Breast epithelium (tissue), 4 donors: Measurements from ENCODE around the gene ICAM4. TPM values are rescaled to one million over a fixed set of nuclear protein-coding genes. Genes with fewer than 3 reads are reported as not detected.

Source experiments
- DNase-seq, 2 donors: peaks; one replicate each; pipeline ENCODE4 v3.0.0-alpha.2; 2019; ENCODE audit warnings: low spot score in 2 of 2
- H3K27ac ChIP-seq, 2 donors: fragments of 200-600 bp; sonication (generic) in 1 of 2; one replicate each; pipeline ENCODE4 v1.5.1; 2016 to 2019; ENCODE audit warnings: mild to moderate bottlenecking in 1 of 2
- H3K27me3 ChIP-seq, 2 donors: fragments of 200-600 bp; sonication (generic) in 1 of 2; one replicate each; pipeline versions ENCODE4 v1.5.1 to v1.6.0; 2017 to 2019; ENCODE audit warnings: control low read depth in 1 of 2, mild to moderate bottlenecking in 1 of 2
- H3K36me3 ChIP-seq: fragments of 200-600 bp; one replicate; pipeline ENCODE4 v1.5.1; 2019
- H3K4me1 ChIP-seq, 2 donors: fragments of 200-600 bp; sonication (generic); one replicate each; pipeline ENCODE4 v1.5.1; 2016 to 2019; ENCODE audit warnings: control low read depth in 1 of 2
- H3K4me3 ChIP-seq, 3 donors: fragments of 200-600 bp; sonication (generic); 1 replicate in 2 of 3; 2 replicates in 1 of 3; pipeline ENCODE4 v1.5.1; 2016 to 2019; ENCODE audit warnings: mild to moderate bottlenecking in 3 of 3, moderate library complexity in 2 of 3
- H3K9me3 ChIP-seq, 2 donors: fragments of 200-600 bp; sonication (generic) in 1 of 2; one replicate each; pipeline ENCODE4 v1.5.1; 2016 to 2019; ENCODE audit warnings: control low read depth in 1 of 2
- CTCF ChIP-seq, 3 donors: fragments of 450-650 bp; IDR thresholded peaks; one replicate each; pipeline ENCODE4 v1.5.1; 2016 to 2017; ENCODE audit warnings: antibody characterized with exemption in 3 of 3, mild to moderate bottlenecking in 3 of 3, moderate library complexity in 3 of 3
- POLR2A ChIP-seq: fragments of 450-650 bp; IDR thresholded peaks from one replicate; pipeline ENCODE4 v1.6.1; 2016; ENCODE audit warnings: antibody characterized with exemption, mild to moderate bottlenecking, moderate library complexity
- POLR2AphosphoS5 ChIP-seq, 3 donors: sonication (generic); formaldehyde crosslinking; IDR thresholded peaks; one replicate each; pipeline ENCODE4 v1.6.1; 2017; ENCODE audit warnings: antibody characterized with exemption in 3 of 3
- intact Hi-C: fragments of 100-400 bp; cut with DNase I; formaldehyde crosslinking; loops from one replicate; pipeline ENCODE4 v1.15.1; 2023; ENCODE audit warnings: low total_unique reads
- total RNA-seq, 3 donors: library from RNA; depleted of rRNA; stranded (reverse); fragments of >200 nt; gene quantifications; one replicate each; pipeline ENCODE4 v1.1.0, GENCODE V29; 2016

The ICAM4 gene
- total RNA-seq, 3 donors from 2014 or later = 1.1 to 1.6 TPM; not detected in 1

GRCh38 chr19:10289836-10290356 is 3.1 kb downstream of the ICAM4 start, which contains the start of gene ICAM5:
TSS of gene ICAM5 (plus strand) at chr19:10289952. CDS start at chr19:10290044, 92 bp downstream.
- Histone ChIP-seq H3K27ac (peak within 1 kb of the TSS in 1 of 2 donors; percentile 0), H3K9me3 (no peaks in the 10 kb centered on the region), H3K36me3 (no peaks in the 10 kb centered on the region), H3K4me3 (peak within 1 kb of the TSS; percentile 26 to 72 (median 54)), H3K4me1 (peaks cover 22% of the 10 kb centered on the region in 2 donors), H3K27me3 (peaks cover 20 to 64% of the 10 kb centered on the region in 2 donors)
- DNase-seq = no peak
- intact Hi-C loops = no loop called here
- TF ChIP-seq POLR2AphosphoS5 (IDR thresholded peaks at IDR 0.05) = no peak
- TF ChIP-seq POLR2A = no peak
- TF ChIP-seq CTCF (IDR thresholded peaks at IDR 0.05) = no peak

GRCh38 chr19:10290357-10290875 is 3.7 kb downstream of the ICAM4 start:
- no peak for DNase-seq
- H3K27ac ChIP-seq = no peak overlapping the region
- H3K9me3 ChIP-seq = no peaks in the 10 kb centered on the region
- peaks cover 23 to 69% of the 10 kb centered on the region in 2 donors for H3K27me3 ChIP-seq
- peaks cover 26% of the 10 kb centered on the region in 2 donors for H3K4me1 ChIP-seq
- intact Hi-C loops = no loop called here
- H3K36me3 ChIP-seq = no peaks in the 10 kb centered on the region
- peak overlapping the region; percentile 26 to 72 (median 54) for H3K4me3 ChIP-seq
- TF ChIP-seq CTCF (IDR thresholded peaks at IDR 0.05) (no peak), POLR2A (no peak), POLR2AphosphoS5 (IDR thresholded peaks at IDR 0.05) (no peak)

- no peaks in the 10 kb centered on the region for H3K9me3 ChIP-seq
- peak in 1 of 2 donors; percentile 51 for DNase-seq
- H3K4me3 ChIP-seq = peak overlapping the region; percentile 26 to 72 (median 54)
- intact Hi-C loops = no loop called here
- H3K4me1 ChIP-seq = peaks cover 27 to 32% of the 10 kb centered on the region in 2 donors
- TF ChIP-seq POLR2AphosphoS5 (IDR thresholded peaks at IDR 0.05) (no peak), CTCF (IDR thresholded peaks at IDR 0.05) (no peak), POLR2A (no peak)
- H3K36me3 ChIP-seq = no peaks in the 10 kb centered on the region
- peak overlapping the region in 1 of 2 donors; percentile 32 for H3K27ac ChIP-seq
- peaks cover 24 to 75% of the 10 kb centered on the region in 2 donors for H3K27me3 ChIP-seq
Observed at GRCh38 chr19:10290876-10291553, 4.3 kb downstream of the ICAM4 start.

GRCh38 chr19:10291554-10292205 is 4.9 kb downstream of the ICAM4 start:
- TF ChIP-seq CTCF (IDR thresholded peaks at IDR 0.05) (no peak), POLR2A (no peak), POLR2AphosphoS5 (IDR thresholded peaks at IDR 0.05) (no peak)
- Histone ChIP-seq H3K27me3 (peaks cover 24 to 82% of the 10 kb centered on the region in 2 donors), H3K4me3 (peak overlapping the region; percentile 26 to 72 (median 54)), H3K4me1 (peaks cover 27 to 33% of the 10 kb centered on the region in 2 donors), H3K27ac (peak overlapping the region; percentile 25 to 32), H3K36me3 (no peaks in the 10 kb centered on the region), H3K9me3 (no peaks in the 10 kb centered on the region)
- intact Hi-C loops = no loop called here
- DNase-seq = no peak
